Mucosa of descending colon (tissue), 3 donors: ENCODE results near the gene SEC14L3. TPM values are rescaled to one million over a fixed set of nuclear protein-coding genes. Genes with fewer than 3 reads are reported as not detected.

Experiments used
- ATAC-seq: fragments of 200-7000 bp; cut with Tn5 transposase; one replicate; pipeline ENCODE4 v1.9.1; 2020; ENCODE audit warnings: mild to moderate bottlenecking, moderate library complexity
- DNase-seq, 3 donors: peaks; one replicate each; pipeline ENCODE4 v3.0.0-alpha.2; 2020
- H3K36me3 ChIP-seq: fragments of 200-600 bp; one replicate; pipeline ENCODE4 v1.8.0; 2021; ENCODE audit warnings: low read depth, mild to moderate bottlenecking
- H3K4me1 ChIP-seq: fragments of 200-600 bp; one replicate; pipeline ENCODE4 v1.8.0; 2021; ENCODE audit warnings: low read depth, mild to moderate bottlenecking
- H3K4me3 ChIP-seq: fragments of 200-600 bp; one replicate; pipeline ENCODE4 v1.8.0; 2021; ENCODE audit warnings: mild to moderate bottlenecking
- H3K9me3 ChIP-seq: fragments of 200-600 bp; one replicate; pipeline ENCODE4 v1.8.0; 2021; ENCODE audit warnings: mild to moderate bottlenecking
- intact Hi-C, 2 donors: fragments of 100-400 bp; cut with DNase I in 1 of 2; cut with micrococcal nuclease in 1 of 2; formaldehyde crosslinking; loops; one replicate each; pipeline versions ENCODE4 v1.11.0 to v1.11.1; 2022; cut with DNase I, micrococcal nuclease
- total RNA-seq, 3 donors: library from RNA; stranded (reverse); fragmentation: NEBNext Ultra II Directional in 2 of 3; extraction: Animal tissue kit (Norgen Biotek cat#: 25700) in 2 of 3; gene quantifications; one replicate each; pipeline versions ENCODE4 v1.2.1 to v1.2.4, GENCODE V29; 2021 to 2023
- TF ChIP-seq, protein P1 (sequence below): fragments of 200-600 bp; IDR thresholded peaks from one replicate; pipeline ENCODE4 v1.8.0; 2022; ENCODE audit warnings: antibody characterized with exemption, mild to moderate bottlenecking
- donor health status: DM: no; HTN: no; CAD: no; lungs with moderate emphysema.
- donor health status: DM: no; HTN: no; CAD: no.
- donor health status: DM: no; HTN: yes; CAD: no.

SEC14L3 gene
- total RNA-seq, 3 donors from 2014 or later, result not detected

DNA sequence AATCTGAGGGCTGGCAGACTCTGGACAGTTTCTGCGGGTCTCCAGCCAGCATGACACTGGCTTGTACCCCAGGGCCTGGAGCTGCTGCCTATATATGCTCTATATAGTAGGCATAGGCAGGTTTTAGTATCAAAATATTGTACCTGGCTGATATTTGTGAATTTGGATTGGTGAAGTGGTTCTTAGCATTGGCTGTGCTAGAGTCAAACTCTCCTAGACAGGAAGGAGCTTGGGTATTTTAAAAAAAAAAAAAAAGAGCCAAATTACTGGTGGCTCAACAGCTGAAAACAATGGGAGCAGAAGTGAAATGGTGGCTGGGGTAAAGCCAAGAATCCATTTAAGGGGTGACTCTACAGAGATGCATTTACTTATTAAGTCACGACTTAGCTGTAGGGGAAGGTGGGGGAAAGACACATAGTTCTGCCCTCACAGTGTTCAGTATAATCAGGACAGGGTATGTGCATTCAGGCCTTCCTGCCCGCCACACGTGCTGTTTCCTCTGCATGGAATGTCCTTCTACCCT lies 57.2 kb downstream of the SEC14L3 start:
- ATAC-seq, result no peak
- TF ChIP-seq, protein P1, sequence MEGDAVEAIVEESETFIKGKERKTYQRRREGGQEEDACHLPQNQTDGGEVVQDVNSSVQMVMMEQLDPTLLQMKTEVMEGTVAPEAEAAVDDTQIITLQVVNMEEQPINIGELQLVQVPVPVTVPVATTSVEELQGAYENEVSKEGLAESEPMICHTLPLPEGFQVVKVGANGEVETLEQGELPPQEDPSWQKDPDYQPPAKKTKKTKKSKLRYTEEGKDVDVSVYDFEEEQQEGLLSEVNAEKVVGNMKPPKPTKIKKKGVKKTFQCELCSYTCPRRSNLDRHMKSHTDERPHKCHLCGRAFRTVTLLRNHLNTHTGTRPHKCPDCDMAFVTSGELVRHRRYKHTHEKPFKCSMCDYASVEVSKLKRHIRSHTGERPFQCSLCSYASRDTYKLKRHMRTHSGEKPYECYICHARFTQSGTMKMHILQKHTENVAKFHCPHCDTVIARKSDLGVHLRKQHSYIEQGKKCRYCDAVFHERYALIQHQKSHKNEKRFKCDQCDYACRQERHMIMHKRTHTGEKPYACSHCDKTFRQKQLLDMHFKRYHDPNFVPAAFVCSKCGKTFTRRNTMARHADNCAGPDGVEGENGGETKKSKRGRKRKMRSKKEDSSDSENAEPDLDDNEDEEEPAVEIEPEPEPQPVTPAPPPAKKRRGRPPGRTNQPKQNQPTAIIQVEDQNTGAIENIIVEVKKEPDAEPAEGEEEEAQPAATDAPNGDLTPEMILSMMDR, result no peak
- intact Hi-C loops, result no loop called here
- H3K36me3 ChIP-seq, result no peaks in the 10 kb centered on the region
- H3K9me3 ChIP-seq, result no peaks in the 10 kb centered on the region
- H3K4me3 ChIP-seq, result no peak overlapping the region
- peaks cover 5% of the 10 kb centered on the region for H3K4me1 ChIP-seq
- DNase-seq, result no peak

DNA sequence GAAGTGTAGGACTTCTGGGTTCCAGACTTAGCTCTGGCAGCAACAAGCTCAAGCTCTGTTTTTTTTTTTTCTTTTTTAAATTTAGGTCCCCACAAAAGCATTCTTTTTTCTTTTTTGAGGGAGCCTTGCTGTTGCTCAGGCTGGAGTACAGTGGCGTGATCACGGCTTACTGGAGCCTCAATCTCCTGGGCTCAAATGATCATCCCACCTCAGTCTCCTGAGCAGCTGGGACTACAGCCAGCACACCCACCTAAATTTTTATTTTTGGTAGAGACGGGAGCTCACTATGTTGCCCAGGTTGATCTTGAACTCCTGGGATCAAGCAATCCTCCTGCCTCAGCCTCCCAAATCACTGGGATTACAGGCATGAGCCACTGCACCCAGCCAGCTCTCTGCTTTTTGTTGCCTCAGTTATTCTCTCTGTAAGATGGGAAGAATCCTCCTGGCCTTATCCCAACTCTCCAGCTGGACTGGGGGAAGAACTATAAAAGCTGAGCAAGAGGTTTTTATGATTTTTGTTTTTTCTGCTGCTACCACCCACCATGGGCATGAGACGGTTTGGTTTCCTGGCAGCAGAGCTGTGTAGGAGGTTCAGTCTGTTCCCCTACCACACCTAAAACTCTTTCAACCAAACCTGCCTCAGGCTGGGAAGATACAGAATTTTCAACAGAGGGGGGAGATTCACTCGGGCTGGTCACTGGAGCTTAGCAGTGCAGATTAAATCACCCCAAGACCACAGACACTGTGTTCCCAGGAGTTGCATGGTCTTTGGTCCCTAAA lies 57.9 kb downstream of the SEC14L3 start:
- no peak for DNase-seq
- H3K9me3 ChIP-seq, result no peaks in the 10 kb centered on the region
- peaks cover 5% of the 10 kb centered on the region for H3K4me1 ChIP-seq
- TF ChIP-seq, protein P1, result no peak
- H3K36me3 ChIP-seq, result no peaks in the 10 kb centered on the region
- intact Hi-C loops, result no loop called here
- no peak overlapping the region for H3K4me3 ChIP-seq
- ATAC-seq, result no peak

DNA sequence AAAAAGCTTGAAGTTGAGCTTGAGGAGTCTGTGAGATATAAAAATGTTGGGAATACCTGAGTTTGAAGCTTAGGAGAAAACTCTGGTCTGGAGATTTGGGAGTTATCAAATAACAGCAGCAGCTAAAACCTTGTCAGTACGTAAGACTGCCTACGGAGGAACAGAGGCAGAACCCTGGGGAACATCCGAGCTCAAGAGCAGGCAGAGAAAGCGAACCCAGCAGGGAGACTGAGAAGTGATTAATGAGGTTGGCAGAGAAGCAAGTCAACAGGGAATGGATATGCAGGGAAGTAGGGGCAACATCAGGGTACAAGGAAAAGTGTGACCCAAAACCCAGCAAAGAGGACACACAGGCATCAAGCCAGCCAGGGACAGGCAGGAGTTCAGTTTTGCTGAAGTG lies 58.8 kb downstream of the SEC14L3 start:
- H3K4me1 ChIP-seq, result peaks cover 5% of the 10 kb centered on the region
- intact Hi-C loops, result no loop called here
- H3K9me3 ChIP-seq, result no peaks in the 10 kb centered on the region
- no peaks in the 10 kb centered on the region for H3K36me3 ChIP-seq
- DNase-seq, result no peak
- TF ChIP-seq, protein P1, result no peak
- no peak for ATAC-seq
- no peak overlapping the region for H3K4me3 ChIP-seq

DNA sequence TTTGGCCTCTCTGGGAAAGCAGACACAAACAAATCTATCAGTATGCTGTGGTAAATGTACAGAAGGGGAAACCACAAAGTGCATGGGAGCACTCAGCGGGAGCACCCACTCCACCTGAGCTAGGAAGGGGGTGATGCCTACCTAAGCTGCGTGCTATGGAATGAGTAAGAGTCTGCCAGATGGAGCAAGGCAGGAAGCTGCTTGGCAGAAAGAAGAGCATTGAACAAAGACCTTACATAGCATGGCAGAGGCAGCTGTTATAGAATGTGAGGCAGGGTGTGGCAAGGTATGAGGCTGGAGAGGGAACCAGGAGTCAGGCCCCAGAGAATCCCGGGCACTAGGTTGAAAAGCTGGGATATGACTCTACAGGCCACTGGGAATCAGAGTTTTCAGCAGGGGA lies 60.0 kb downstream of the SEC14L3 start:
- no peaks in the 10 kb centered on the region for H3K36me3 ChIP-seq
- DNase-seq, result no peak
- H3K9me3 ChIP-seq, result no peaks in the 10 kb centered on the region
- TF ChIP-seq, protein P1, result no peak
- intact Hi-C loops, result no loop called here
- no peak overlapping the region for H3K4me3 ChIP-seq
- peaks cover 5% of the 10 kb centered on the region for H3K4me1 ChIP-seq
- ATAC-seq, result no peak

Other genes starting within 250 kb of the SEC14L3 start
- gene LIF, start 225.3 kb downstream of the SEC14L3 start, total RNA-seq, result 10 to 100 TPM in 1 of 3 donors, 1 to 10 TPM in 2; 9.1 to 10.0 (median 9.9) TPM
- gene OSM, start 205.2 kb downstream of the SEC14L3 start, total RNA-seq, result 1 to 10 TPM in 1 of 3 donors, under 1 TPM in 1, not detected in 1; 0.41 to 1.0 TPM
- gene CASTOR1, start 182.5 kb downstream of the SEC14L3 start, total RNA-seq, result 1 to 10 TPM; 6.1 to 8.4 (median 7.6) TPM
- 10 to 100 TPM; 29.7 to 41.4 (median 32.2) TPM for gene TBC1D10A, start 145.1 kb downstream of the SEC14L3 start, total RNA-seq
- 100 to 1,000 TPM; 133 to 152 (median 151) TPM for gene SF3A1, start 115.1 kb downstream of the SEC14L3 start, total RNA-seq
- 1 to 10 TPM; 1.6 to 2.2 (median 1.8) TPM for gene CCDC157, start 115.0 kb downstream of the SEC14L3 start, total RNA-seq
- 10 to 100 TPM in 1 of 3 donors, 1 to 10 TPM in 2; 9.0 to 14.2 (median 9.1) TPM for gene RNF215, start 84.6 kb downstream of the SEC14L3 start, total RNA-seq
- gene SEC14L2, start 75.0 kb downstream of the SEC14L3 start, total RNA-seq, result 1 to 10 TPM in 2 of 3 donors, under 1 TPM in 1; 0.67 to 4.0 (median 2.5) TPM
- 10 to 100 TPM; 14.0 to 26.0 (median 25.3) TPM for gene MTFP1, start 46.2 kb downstream of the SEC14L3 start, total RNA-seq
- not detected for gene SEC14L4, start 33.7 kb upstream of the SEC14L3 start, total RNA-seq
- under 1 TPM in 2 of 3 donors, not detected in 1; 0.26 to 0.47 TPM for gene SEC14L6, start 74.7 kb upstream of the SEC14L3 start, total RNA-seq
- 10 to 100 TPM in 2 of 3 donors, 1 to 10 TPM in 1; 7.9 to 15.9 (median 10.1) TPM for gene GAL3ST1, start 102.6 kb upstream of the SEC14L3 start, total RNA-seq
- gene PES1, start 119.9 kb upstream of the SEC14L3 start, total RNA-seq, result 10 to 100 TPM; 46.2 to 54.3 (median 48.5) TPM
- gene TCN2, start 135.2 kb upstream of the SEC14L3 start, total RNA-seq, result 10 to 100 TPM; 23.3 to 43.7 (median 40.2) TPM
- gene SLC35E4, start 163.8 kb upstream of the SEC14L3 start, total RNA-seq, result 1 to 10 TPM; 5.0 to 8.5 (median 7.6) TPM
- gene DUSP18, start 195.9 kb upstream of the SEC14L3 start, total RNA-seq, result 10 to 100 TPM; 16.2 to 21.6 (median 16.3) TPM
- 1 to 10 TPM; 2.9 to 5.3 (median 3.4) TPM for gene OSBP2, start 222.9 kb upstream of the SEC14L3 start, total RNA-seq